Subcutaneous adipose tissue (tissue), 4 donors: ENCODE data around the gene AHSG. TPM values are rescaled to one million over a fixed set of nuclear protein-coding genes. Genes with fewer than 3 reads are reported as not detected.

ENCODE experiments used
- CTCF ChIP-seq: fragments of 450-650 bp; IDR thresholded peaks from one replicate; pipeline ENCODE4 v1.5.1; 2016; ENCODE audit warnings: low read depth, mild to moderate bottlenecking, control low read depth, antibody characterized with exemption, moderate library complexity
- total RNA-seq, 4 donors: library from RNA; depleted of rRNA; stranded (reverse); fragments of >200 nt; gene quantifications; one replicate each; pipeline ENCODE4 v1.1.0, GENCODE V29; 2016

The AHSG gene
- total RNA-seq, 4 donors from 2014 or later, result not detected

GRCh38 chr3:186640473-186640818 lies 27.6 kb downstream of the AHSG start:
- no peak for TF ChIP-seq CTCF

GRCh38 chr3:186640929-186641328 lies 28.1 kb downstream of the AHSG start:
- no peak for TF ChIP-seq CTCF

GRCh38 chr3:186642014-186642413 lies 29.2 kb downstream of the AHSG start:
- TF ChIP-seq CTCF, result no peak

- no peak for TF ChIP-seq CTCF
Measured at GRCh38 chr3:186643493-186643892, 30.6 kb downstream of the AHSG start.

- no peak for TF ChIP-seq CTCF
Measured at GRCh38 chr3:186644683-186645082, 31.8 kb downstream of the AHSG start.

- no peak for TF ChIP-seq CTCF
Measured at GRCh38 chr3:186646106-186646505, 33.2 kb downstream of the AHSG start.

GRCh38 chr3:186646841-186647240 lies 34.0 kb downstream of the AHSG start:
- TF ChIP-seq CTCF, result no peak

DNA sequence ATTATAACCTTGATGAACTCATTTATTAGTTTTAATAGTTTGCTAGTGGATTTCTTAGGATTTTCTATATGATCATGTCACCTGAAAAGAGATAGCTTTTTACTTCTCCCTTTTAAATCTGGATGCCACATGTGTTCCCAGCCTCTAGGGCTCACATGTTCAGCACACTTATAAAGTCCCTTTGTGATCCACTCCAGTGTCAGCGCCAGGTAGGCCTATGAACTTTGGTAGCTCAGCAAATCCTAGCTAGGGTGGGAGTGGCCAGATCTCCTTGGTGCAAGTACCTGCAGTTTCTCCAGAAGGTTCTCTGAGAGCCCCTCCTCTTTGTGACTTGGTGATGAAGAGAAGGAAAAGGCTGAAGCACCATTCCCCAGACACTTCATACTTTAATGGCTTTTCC lies 36.0 kb downstream of the AHSG start:
- no peak for TF ChIP-seq CTCF
